GM18519 (cell line): ENCODE measurements around the gene CLVS2.

ENCODE experiments used
- ATAC-seq: cut with Tn5 transposase; IDR thresholded peaks from one replicate; pipeline ENCODE4 v1.9.1; 2021; ENCODE audit warnings: mild to moderate bottlenecking, moderate library complexity; ENCODE audit not compliant: unreplicated experiment, low FRiP score

Gene CLVS2

GRCh38 chr6:123022975-123023374, 26.9 kb downstream of the CLVS2 start:
- ATAC-seq: no peak

GRCh38 chr6:123024976-123025375, 28.9 kb downstream of the CLVS2 start:
- ATAC-seq: no peak

- ATAC-seq: no peak
These were observed 31.4 kb downstream of the CLVS2 start for GRCh38 chr6:123027408-123027807.

- ATAC-seq: no peak
These were observed 32.2 kb downstream of the CLVS2 start for GRCh38 chr6:123028263-123028662.

GRCh38 chr6:123030282-123030681, 34.2 kb downstream of the CLVS2 start:
- no peak for ATAC-seq

- no peak for ATAC-seq
These were observed 40.6 kb downstream of the CLVS2 start for GRCh38 chr6:123036648-123037047.

- ATAC-seq: no peak
These were observed 43.4 kb downstream of the CLVS2 start for GRCh38 chr6:123039431-123039830.

- no peak for ATAC-seq
These were observed 46.4 kb downstream of the CLVS2 start for GRCh38 chr6:123042401-123042800.

- no peak for ATAC-seq
These were observed 48.4 kb downstream of the CLVS2 start for GRCh38 chr6:123044341-123044860.

GRCh38 chr6:123053602-123054225, 57.7 kb downstream of the CLVS2 start:
- ATAC-seq: no peak

- no peak for ATAC-seq
These were observed 59.2 kb downstream of the CLVS2 start for GRCh38 chr6:123055256-123055655.

- ATAC-seq: no peak
These were observed 66.6 kb downstream of the CLVS2 start for GRCh38 chr6:123062670-123063069.

GRCh38 chr6:123064038-123064437, 68.0 kb downstream of the CLVS2 start:
- ATAC-seq: no peak

- ATAC-seq: no peak
These were observed 78.6 kb downstream of the CLVS2 start for GRCh38 chr6:123074616-123075015.

- ATAC-seq: no peak
These were observed 89.4 kb downstream of the CLVS2 start for GRCh38 chr6:123085403-123085802.

- no peak for ATAC-seq
These were observed 93.2 kb downstream of the CLVS2 start for GRCh38 chr6:123089226-123089625.

GRCh38 chr6:123091091-123091895, 95.3 kb downstream of the CLVS2 start:
- no peak for ATAC-seq

- no peak for ATAC-seq
These were observed 95.8 kb downstream of the CLVS2 start for GRCh38 chr6:123091896-123092271.

- no peak for ATAC-seq
These were observed 98.8 kb downstream of the CLVS2 start for GRCh38 chr6:123094795-123095194.

GRCh38 chr6:123105561-123105960, 109.5 kb downstream of the CLVS2 start:
- ATAC-seq: no peak

- ATAC-seq: no peak
These were observed 120.3 kb downstream of the CLVS2 start for GRCh38 chr6:123116370-123116769.
